Measurements from ENCODE around the gene PRKG1. TPM values are rescaled to one million over a fixed set of nuclear protein-coding genes. Genes with fewer than 3 reads are reported as not detected.

The PRKG1 gene
- total RNA-seq, 6 experiments from 2014 or later = 1.1 to 2.0 (median 1.3) TPM

- TF ChIP-seq POLR2A (IDR thresholded peaks at IDR 0.05) (no peak), CTCF (IDR thresholded peaks at IDR 0.05) (no peak)
- Histone ChIP-seq H3K4me3 (no peak overlapping the region), H3K36me3 (no peaks in the 10 kb centered on the region), H3K27me3 (no peaks in the 10 kb centered on the region), H3K9me3 (no peaks in the 10 kb centered on the region), H3K4me1 (no peaks in the 10 kb centered on the region), H3K27ac (no peak overlapping the region)
- no peak for DNase-seq
- intact Hi-C loops (cut with DNase I) = no loop called here
- ATAC-seq = no peak
- 33% methylated on average over 1 of the region's 1 CpG for WGBS (ENCODE audit: insufficient coverage, low coverage, low lambda C conversion rate, missing lambda C conversion rate)
Measured at GRCh38 chr10:51289519-51289918, 215.2 kb downstream of the PRKG1 start.

GRCh38 chr10:51291961-51292360, 217.7 kb downstream of the PRKG1 start:
- no peak overlapping the region for H3K27ac ChIP-seq
- H3K36me3 ChIP-seq = no peaks in the 10 kb centered on the region
- TF ChIP-seq POLR2A (IDR thresholded peaks at IDR 0.05) (no peak), CTCF (IDR thresholded peaks at IDR 0.05) (no peak)
- no peaks in the 10 kb centered on the region for H3K27me3 ChIP-seq
- H3K4me1 ChIP-seq = no peaks in the 10 kb centered on the region
- no peak overlapping the region for H3K4me3 ChIP-seq
- H3K9me3 ChIP-seq = no peaks in the 10 kb centered on the region
- ATAC-seq (no peak), DNase-seq (no peak)
- intact Hi-C loops (cut with DNase I) = no loop called here
- WGBS (ENCODE audit: insufficient coverage, low coverage, low lambda C conversion rate, missing lambda C conversion rate) = 54% methylated on average over 2 of the region's 2 CpGs

GRCh38 chr10:51297438-51297837, 223.2 kb downstream of the PRKG1 start:
- no peaks in the 10 kb centered on the region for H3K4me1 ChIP-seq
- no peak overlapping the region for H3K4me3 ChIP-seq
- no peak for DNase-seq
- H3K9me3 ChIP-seq = no peaks in the 10 kb centered on the region
- intact Hi-C loops (cut with DNase I) = no loop called here
- TF ChIP-seq POLR2A (IDR thresholded peaks at IDR 0.05) (no peak), CTCF (IDR thresholded peaks at IDR 0.05) (no peak)
- no peak overlapping the region for H3K27ac ChIP-seq
- no peaks in the 10 kb centered on the region for H3K36me3 ChIP-seq
- H3K27me3 ChIP-seq = no peaks in the 10 kb centered on the region
- WGBS (ENCODE audit: insufficient coverage, low coverage, low lambda C conversion rate, missing lambda C conversion rate) = 29% methylated on average over 2 of the region's 2 CpGs
- no peak for ATAC-seq

GRCh38 chr10:51300617-51301304, 226.5 kb downstream of the PRKG1 start:
- H3K27ac ChIP-seq = no peak overlapping the region
- TF ChIP-seq POLR2A (IDR thresholded peaks at IDR 0.05) = no peak
- no peak for TF ChIP-seq CTCF (IDR thresholded peaks at IDR 0.05)

More at GRCh38 chr10:51300617-51301304, 226.5 kb downstream of the PRKG1 start:
- Histone ChIP-seq H3K36me3 (no peaks in the 10 kb centered on the region), H3K27me3 (no peaks in the 10 kb centered on the region), H3K4me3 (no peak overlapping the region), H3K4me1 (no peaks in the 10 kb centered on the region), H3K9me3 (no peaks in the 10 kb centered on the region)
- WGBS (ENCODE audit: insufficient coverage, low coverage, low lambda C conversion rate, missing lambda C conversion rate) = 14% methylated on average over 2 of the region's 2 CpGs
- intact Hi-C loops (cut with DNase I) = no loop called here
- ATAC-seq = no peak
- no peak for DNase-seq
